HG03571 (cell line): ENCODE results near the gene PPARD.
"Not testable (repeated sequence)": the region's sequence is repeated elsewhere in the genome, so short reads cannot be mapped to it uniquely, and the experiment has no call there.

Experiments
- ATAC-seq: cut with Tn5 transposase; IDR thresholded peaks from one replicate; pipeline ENCODE4 v1.9.1; 2021; ENCODE audit not compliant: unreplicated experiment

PPARD gene

DNA sequence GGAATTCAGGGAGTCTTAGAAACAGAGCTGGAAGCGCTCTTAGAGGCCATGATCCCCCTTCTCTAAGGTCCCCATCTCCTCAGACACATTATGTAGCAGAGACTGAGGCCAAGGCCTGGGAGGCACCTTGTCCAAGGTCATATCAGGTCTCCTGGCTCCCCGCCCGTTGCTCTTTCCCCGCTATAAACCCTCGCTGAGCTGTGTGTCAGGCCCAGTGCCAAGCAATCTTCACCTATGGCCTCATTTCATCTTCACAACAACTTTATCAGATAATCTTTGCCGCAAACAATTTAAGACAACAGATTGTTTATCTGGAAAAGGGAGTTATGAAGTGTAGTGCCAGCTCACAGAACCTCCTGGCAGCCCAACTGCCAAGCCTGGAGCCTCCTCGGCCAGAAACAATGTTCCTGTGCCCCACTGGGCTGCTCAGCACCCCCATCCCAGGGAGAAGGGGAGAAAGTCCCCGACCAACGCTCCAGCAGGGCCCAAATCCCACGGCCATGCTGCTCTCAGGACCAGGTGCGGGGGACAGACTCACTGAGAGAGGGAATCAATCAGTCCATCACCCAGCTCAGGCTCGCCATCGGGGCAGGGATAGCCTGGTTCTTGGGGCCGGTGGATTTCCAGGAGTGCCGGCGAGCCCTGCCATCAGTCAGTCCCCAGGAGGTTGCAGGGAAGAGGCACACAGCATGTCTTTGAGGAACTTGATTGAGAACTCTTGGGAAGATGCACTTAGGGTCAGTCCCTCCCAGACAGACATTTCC, 92.9 kb downstream of the PPARD start:
- no peak for ATAC-seq

DNA sequence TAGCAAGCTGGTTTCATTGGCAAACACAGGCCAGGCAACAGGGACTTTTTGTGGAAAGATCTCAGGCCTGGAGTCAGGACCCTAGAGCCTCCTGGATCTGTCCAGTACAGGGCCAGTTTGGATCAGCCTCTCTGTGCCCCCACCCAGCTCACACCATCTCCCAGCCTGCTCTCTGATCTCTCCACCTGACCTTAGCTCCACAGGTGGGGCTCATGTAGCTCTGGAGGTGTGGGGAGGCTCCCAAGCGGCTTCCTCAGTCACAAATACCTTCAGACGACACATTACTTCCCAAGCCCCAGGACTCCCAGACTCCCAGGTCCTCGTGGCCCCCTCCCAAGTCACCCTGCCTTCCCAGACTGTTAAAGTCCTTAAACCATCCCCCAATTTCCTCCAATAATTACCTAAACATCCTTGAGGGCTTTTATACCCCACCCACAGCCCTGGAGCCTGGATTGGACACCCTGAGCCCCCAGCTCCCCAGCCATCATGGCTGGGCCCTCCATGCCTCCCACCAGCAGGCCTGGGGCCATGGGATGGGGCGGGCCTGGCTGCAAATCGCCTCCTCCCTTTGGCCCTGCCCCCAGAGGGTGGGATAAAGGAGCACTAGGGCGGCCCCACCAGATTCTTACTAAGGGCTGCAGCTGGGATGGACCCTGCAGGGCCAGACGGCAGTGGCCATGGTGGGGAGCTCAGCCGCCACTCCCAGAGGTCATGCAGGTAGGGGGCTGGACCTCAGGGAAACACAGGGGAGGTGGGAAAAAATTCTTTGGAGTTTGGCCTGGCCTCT, 93.9 kb downstream of the PPARD start:
- no peak for ATAC-seq

DNA sequence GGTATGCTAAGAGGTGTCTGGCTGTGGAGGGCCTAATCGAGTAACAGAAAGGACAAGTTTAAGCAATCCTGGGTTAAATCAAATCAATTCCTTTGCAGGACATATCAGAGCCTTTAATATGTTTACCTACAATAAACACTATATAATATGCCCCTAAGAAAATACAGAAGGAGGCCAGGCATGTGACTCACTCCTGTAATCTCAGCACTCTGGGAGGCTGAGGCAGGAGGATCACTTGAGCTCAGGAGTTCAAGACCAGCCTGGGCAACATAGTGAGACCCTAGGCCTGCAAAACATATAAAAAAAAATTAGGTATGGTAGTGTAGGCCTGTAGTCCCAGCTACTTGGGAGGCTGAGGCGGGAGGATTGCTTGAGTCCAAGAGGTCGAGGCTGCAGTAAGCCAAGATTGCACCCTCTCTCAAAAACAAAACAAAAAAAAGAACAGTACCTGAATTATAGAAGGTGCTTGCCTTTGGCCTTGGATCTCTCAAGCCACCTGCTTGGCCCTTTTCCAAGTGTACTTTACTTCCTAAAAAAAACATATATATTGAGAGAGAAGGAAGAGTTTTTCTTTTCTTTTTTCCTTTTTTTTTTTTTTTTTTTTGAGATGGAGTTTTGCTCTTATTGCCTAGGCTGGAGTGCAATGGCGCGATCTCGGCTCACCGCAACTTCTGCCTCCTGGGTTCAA, 96.2 kb downstream of the PPARD start:
- not testable (repeated sequence) for ATAC-seq

DNA sequence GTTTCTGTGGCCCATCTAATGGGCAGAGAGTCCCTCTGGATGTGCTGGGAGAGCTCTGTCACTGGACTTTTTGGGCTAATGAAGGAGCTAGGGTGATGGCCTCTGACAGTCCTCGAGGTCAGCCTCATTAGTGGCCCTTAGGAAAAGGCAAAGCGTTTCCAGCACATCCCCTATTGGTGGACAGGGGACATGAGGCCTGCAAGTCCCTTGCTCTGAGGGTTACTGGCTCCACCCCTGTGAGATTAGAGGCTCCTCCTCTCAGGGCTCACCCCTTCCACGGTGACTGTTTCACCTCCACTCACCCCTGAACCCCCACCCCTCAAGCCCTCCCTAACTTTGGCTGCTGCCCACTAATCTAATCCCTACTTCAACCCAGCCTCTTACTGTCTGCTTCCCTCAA, 97.0 kb downstream of the PPARD start:
- ATAC-seq: no peak

DNA sequence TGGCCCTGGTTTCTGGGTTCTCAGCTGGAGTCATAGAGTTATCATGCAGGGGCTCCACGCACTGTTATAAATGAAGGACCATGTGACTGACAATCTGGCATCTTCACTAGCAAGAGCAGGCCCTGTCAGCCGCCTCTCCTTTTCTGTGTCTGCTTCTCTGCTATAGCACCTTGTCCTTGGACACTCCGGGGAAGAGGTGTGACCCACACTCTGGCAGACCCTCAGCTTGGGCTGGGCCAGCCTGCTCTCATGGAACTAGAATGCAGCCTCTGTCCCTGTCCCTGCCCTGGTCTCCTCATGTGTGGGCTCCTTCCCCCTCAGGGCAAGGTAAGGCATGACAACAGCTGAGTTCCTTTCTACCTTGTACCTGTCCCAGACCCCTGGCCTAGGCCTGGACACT, 98.8 kb downstream of the PPARD start:
- no peak for ATAC-seq

DNA sequence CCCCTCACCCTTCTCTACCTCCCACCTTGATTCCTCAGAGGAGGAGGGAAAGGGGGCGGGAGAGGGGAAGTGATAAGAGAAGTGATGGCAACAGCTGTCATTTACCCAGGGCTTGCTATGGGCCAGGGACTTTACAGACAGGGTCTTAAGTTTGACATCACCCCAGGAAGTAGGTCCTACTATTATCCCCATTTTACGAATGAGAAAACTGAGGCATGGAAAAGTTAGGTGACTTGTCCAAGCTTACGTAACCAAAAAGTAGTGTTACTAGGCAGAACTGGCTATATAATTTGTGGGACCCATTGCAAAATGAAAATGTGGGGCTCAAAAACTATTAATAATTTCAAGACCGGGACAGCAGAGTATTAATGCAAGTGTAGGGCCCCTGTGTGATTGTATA, 99.3 kb downstream of the PPARD start:
- no peak for ATAC-seq

DNA sequence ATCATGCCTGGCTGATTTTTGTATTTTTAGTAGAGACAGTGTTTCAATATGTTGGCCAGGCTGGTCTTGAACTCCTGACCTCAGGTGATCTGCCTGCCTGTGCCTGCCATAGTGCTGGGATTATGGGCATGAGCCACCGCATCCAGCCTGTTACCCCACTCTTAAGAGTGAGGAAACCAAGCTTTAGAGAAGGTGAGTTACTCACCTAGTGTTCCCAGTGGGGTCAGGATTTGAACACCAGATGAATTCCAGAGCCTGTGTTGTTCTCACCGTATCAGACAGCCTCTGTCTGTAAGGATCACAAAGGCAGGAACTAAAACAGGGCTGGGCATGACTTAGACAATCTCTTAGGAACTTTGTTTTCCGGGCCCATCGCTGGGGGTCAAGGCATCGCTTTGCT, 100.3 kb downstream of the PPARD start:
- ATAC-seq: no peak

DNA sequence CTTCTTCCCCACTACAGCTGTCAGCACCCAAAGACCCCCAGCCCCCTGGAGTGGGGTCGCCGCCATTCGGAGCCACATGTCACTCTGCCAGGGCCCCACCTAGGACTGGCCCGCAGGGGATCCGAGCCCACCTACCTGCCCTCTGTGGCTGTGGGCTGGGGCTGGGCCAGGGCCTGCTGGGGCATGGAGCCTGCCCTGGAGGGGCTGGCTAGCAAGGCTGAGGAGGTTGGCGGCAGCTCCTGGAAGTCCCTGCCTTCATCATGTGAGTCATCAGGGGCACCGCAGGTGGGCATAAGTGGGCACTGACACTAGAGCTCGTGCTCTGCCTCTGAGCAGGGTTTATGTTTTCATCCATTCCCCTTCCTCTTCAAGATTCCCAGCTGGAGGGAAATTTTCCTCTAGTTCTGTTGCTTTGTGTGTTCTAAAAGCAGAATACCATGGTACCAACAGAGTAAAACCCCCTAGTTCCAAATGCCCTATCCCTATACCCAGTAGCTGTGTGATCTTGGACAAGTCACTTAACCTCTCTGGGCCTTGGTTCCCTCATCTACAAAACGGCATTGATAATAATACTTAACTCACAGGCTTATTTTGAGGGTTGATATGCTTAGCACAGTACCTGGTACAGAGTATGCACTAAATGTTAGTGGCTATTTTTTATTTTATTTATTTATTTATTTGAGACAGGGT, 101.1 kb downstream of the PPARD start:
- ATAC-seq: no peak

DNA sequence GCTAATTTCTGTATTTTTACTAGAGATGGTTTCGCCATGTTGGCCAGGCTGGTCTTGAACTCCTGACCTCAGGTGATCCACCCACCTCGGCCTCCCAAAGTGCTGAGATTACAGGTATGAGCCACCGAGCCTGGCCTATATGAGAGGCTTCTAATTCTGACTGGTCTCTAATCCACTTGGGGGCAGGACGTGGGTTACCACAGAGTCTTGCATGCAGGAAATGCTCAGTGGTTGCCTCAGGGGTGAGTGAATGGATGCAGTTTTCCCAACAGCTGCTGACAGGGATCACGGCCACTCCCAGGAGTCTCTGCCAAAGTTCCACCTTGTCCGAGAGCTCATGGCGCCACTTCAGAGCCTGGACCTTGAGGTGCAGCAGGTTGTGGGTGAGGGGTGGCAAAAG, 103.3 kb downstream of the PPARD start:
- no peak for ATAC-seq

DNA sequence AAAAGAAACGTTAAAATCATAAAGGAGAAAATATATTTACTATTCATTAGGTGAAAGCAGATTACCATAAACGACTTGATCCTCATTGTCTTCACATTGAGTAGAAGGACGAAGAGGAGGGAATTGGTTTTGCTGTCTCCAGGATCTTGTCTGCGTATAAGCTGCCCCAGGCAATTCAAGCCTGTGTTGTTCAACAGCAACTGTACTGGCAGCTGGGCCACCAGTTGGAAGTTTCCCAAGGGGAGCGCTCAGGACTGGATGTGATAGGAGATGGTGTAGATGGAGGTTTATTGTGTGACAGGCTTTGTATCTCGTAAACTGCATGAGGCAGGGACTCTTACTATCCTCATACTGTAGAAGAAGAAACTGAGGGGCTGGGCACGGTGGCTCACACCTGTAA, 105.8 kb downstream of the PPARD start:
- no peak for ATAC-seq

DNA sequence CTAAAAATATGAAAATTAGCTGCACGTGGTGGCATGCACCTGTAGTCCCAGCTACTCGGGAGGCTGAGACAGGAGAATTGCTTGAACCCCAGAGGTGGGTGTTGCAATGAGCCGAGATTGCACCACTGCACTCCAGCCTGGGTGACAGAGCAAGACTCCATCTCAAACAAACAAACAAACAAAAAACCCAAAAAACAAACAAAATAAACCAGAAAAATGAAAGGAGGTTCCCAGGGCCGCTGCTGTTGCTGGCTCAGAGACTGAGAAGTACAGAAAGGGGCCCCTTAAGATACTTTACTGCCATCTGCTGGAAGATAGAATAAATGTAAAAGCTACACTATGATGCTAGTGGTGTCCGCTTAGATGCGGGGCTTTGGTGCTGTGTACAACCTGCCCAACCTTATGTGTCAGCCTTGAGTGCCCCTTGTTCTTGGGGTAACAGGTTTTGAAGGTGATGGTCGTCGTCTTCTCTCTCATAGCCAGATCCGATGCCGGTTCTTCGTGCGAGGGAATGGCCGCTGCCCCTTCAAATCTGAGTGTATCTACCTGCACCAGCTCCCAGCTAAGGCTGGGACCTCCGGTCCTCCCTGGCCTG, 107.0 kb downstream of the PPARD start:
- ATAC-seq: no peak

DNA sequence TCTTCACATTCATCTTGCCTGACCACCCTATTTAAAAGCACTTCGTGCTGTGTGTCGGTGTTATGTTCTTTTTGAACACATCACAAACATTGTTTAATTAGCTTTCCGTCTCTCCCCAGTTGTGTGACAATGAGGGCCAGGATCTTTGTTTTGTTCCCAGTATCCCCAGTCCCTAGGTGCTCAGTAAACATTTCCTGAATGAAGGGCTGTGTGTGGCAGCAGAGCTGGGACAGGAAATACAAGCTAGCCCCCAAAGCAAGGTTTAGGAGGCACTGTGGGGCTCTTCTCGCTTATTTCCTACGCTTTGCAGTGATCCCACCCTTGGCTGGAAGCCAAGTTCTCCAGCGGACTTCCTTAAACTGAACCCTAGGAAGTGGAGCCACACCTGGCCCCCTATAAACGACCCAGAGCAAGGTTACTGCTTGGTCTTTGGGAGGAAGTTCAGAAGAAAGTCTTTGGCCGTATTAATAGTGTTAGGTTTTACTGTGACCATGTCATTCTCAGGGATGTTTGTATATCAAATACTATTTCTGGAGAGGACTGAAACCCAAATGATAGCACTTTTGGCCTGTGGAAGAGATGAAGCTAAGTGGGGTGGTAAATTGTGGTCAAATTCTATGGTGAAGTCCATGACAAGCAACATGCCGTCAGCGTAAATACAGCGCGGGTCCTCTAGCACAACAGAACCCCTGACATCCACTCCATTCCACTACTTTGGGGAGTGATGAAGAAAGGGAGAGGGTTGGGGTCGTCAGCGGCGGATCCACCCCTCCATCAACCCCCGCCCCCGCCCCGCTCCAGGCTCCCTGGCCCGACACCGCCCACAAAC, 109.2 kb downstream of the PPARD start:
- ATAC-seq: no peak

DNA sequence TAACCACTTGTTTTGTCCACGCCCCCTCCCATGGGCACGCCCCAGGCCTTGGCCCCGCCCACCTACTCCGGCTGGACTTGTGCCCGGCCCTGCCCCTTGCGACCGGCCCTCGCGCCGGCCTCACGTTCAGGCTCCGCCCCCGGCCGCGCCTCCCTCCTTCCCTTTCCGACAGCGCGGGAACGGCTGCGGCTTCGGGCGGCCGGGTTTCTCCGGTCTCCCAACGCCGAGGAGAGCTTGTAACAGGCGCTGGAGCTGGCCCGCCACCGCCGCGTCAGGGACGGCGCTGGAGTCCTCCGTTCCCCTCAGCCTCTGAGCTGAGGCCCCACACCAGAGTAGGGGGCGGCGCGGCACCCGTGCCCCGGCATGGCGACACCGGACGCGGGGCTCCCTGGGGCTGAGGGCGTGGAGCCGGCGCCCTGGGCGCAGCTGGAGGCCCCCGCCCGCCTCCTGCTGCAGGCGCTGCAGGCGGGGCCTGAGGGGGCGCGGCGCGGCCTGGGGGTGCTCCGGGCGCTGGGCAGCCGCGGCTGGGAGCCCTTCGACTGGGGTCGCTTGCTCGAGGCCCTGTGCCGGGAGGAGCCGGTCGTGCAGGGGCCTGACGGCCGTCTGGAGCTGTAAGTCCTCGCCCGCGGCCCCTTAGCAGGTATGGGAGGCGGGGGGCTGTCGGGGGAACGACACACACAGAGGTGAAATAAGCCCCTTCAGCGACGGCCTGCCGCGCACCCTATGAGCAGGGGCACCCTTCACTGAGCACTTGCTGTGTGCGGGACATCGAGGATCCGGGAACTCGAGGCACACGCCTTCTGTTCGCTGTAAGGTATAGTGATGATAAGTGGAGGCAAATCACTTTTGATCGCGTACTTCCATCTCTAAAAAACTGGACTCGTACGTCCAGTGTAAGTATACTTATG, 110.1 kb downstream of the PPARD start, which contains the start of gene FANCE:
TSS of gene FANCE (plus strand) at position 156 of the 908 bp plus-strand sequence. CDS start at position 364, 208 bp downstream.
- peak; percentile 83 for ATAC-seq

DNA sequence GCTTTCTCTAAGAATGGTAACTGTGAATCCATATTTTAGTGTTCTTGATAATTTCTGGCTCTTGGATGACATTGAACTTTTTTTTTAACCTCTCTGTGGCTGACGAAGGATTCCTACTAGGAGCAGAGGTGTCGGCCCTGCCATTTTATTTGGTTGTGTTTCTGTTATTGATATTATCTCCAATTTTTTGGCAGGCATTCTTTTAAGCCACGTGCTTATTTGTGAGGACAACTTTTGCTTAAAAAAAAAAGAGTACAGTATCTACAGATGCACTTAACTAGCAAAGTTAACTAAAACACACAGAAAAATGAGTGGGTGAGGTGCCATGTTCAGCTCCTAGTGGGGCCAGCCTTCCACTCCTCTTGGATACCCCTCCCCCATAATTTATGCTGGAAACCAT, 110.9 kb downstream of the PPARD start:
- ATAC-seq: no peak

DNA sequence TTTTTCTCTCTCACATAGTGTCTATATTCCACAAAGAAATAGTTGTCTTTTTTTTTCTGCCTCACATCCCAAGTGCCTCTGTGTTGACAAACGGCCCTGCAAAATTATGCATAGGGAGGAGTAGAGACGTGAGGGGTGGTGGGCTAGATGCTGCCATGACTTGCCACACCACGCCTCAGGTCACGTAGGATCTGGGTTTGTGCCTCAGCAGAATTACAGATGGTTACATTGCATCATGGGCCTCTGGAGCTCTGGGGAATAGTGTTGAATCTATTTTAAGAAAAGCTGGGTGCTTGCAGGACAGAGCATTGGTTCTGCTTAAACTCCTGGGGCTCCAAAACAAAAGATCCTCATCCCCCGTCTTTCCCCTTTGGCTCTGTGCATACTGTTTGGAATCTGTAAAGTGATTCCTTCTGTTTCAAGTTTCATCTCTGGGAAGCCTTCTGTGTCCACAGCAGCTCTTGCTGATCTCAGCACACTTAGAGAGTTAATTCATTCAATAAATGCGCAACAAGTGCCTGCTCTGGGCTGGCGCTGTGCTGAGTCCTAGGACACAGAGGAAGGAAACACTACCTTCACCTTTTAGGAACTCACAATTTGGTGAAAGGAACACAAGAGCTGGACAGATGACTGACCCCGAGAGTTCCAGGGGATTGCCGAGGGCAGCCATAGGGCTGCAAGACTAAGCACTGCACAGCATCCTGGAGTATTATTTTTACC, 112.2 kb downstream of the PPARD start:
- no peak for ATAC-seq

DNA sequence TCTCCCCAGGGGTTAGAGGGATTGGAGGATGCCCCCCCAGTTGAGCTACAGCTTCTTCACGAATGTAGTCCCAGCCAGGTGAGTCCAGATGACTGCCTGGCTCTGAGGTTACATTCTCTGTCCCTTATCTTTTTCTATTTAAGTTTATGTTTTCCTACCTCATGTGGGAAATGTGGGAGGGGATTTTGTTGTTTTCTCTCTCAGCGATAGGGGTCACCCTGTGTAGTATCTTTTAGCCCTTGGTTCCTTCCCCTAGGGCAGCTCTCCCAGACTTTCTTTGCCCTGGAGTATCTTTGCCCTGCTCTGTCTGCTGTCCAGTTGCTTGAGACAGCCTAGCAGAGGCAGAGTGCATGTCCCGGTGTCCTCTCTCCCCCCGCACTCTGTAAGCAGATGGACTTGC, 115.5 kb downstream of the PPARD start:
- ATAC-seq: no peak

DNA sequence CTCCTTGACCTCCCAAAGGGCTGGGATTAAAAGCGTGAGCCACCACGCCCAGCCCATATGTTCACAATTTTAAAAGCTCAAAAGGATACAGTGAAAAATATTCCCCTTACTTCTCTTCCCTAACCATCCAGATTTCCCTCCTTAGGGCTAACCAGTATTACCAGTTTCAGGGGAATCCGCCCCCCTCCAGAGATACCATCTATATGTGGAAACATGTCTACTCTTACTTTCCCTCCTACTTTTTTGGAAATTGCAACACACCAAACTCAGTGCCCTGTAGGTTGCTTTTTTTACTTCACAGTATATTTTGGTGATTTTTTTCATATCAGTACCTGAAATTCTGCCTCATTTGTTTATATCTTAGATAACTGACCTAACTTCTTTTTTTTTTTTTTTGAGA, 118.9 kb downstream of the PPARD start:
- no peak for ATAC-seq

DNA sequence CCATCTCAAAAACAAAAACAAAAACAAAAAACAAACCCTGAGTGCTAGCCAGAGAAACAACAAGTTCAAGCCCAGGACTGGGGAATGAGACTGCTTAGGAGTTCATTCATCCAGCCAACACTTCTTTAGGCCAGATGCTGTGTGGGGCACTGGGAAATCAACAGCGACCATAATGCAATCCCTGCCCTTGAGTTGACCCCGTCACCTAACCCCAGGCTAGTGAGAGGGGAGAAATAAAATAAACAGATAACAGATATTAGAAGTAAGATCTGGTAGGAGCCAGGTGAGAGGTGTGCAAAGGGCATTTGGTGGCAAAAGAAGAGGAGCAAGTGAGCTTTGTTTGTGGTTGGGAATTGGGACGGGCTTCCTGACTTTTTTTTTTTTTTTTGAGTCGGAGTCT, 120.9 kb downstream of the PPARD start:
- no peak for ATAC-seq
